Measurements from ENCODE around the gene ANKFY1. TPM values are rescaled to one million over a fixed set of nuclear protein-coding genes. Genes with fewer than 3 reads are reported as not detected.

The ANKFY1 gene
- total RNA-seq, 1 experiment from 2014 or later, result 38.9 TPM

- no peak overlapping the region for H3K4me2 ChIP-seq (ENCODE audit: low read length)
Measured at GRCh38 chr17:4232168-4232813, 31.5 kb downstream of the ANKFY1 start.

More at GRCh38 chr17:4232168-4232813, 31.5 kb downstream of the ANKFY1 start:
- peaks cover 12 to 20% of the 10 kb centered on the region in 2 experiments; a peak in 3 of 4 replicates for H3K36me3 ChIP-seq (ENCODE audit: control insufficient read depth in 1 of 2, insufficient read depth in 2 of 2, low read length in 2 of 2)
- no peaks in the 10 kb centered on the region for H3K9me2 ChIP-seq (ENCODE audit: insufficient read depth)
- no peak for ATAC-seq
- no TSS peak for BruUV-seq (replicated peaks)
- H3K9ac ChIP-seq (ENCODE audit: low read length), result no peak overlapping the region
- H2AFZ ChIP-seq (ENCODE audit: low read depth, low read length, poor library complexity, severe bottlenecking), result no peak overlapping the region
- intact Hi-C loops (cut with micrococcal nuclease), result no loop called here
- H3K27ac ChIP-seq (ENCODE audit: low read depth, low read length), result no peak overlapping the region
- ChIA-PET POLR2A (no interaction called here), RAD21 (ENCODE audit: low non-redundant PET in 1 of 2, low total read pairs in 2 of 2, uncharacterized antibody in 2 of 2, unreplicated experiment in 2 of 2) (no interaction called here), CTCF (no interaction called here)
- H3K4me3 ChIP-seq (replicated peaks in 1 of 2; ENCODE audit: low read depth in 1 of 2, low read length in 2 of 2), result no peak overlapping the region
- DNase-seq (ENCODE audit: low read depth, low spot score), result no peak
- no peaks in the 10 kb centered on the region; the same call in 1 of the 2 replicates for H3K79me2 ChIP-seq (ENCODE audit: insufficient read depth, low read length)
- H4K20me1 ChIP-seq (ENCODE audit: insufficient read depth), result peaks cover 4% of the 10 kb centered on the region; the same call in 1 of the 2 replicates
- TF ChIP-seq ATF3 (IDR thresholded peaks at IDR 0.05), result no peak
- TF ChIP-seq FOSL1 (IDR thresholded peaks at IDR 0.05; ENCODE audit: low read depth), result no peak
- no peak for TF ChIP-seq SP1 (IDR thresholded peaks at IDR 0.05; ENCODE audit: low read depth)
- no peak for TF ChIP-seq SRF (IDR thresholded peaks at IDR 0.05; ENCODE audit: low read depth)
- no peak for TF ChIP-seq CTCF (IDR thresholded peaks at IDR 0.05 in 2 of 3, conservative IDR thresholded peaks at IDR 0.05 in 1 of 3; ENCODE audit: borderline replicate concordance in 1 of 3, insufficient read depth in 1 of 3, low read depth in 2 of 3, low read length in 2 of 3)
- TF ChIP-seq MAX (IDR thresholded peaks at IDR 0.05), result no peak
- no peak for TF ChIP-seq EZH2phosphoT487 (IDR thresholded peaks at IDR 0.05; ENCODE audit: borderline replicate concordance)
- TF ChIP-seq POLR2A (IDR thresholded peaks at IDR 0.05; ENCODE audit: borderline replicate concordance, extremely low read depth, insufficient read depth, insufficient read length), result no peak
- TF ChIP-seq EGR1 (IDR thresholded peaks at IDR 0.05; ENCODE audit: low read depth), result no peak
- no peak for TF ChIP-seq REST (IDR thresholded peaks at IDR 0.05; ENCODE audit: low read depth)
- no peak for TF ChIP-seq CBX3 (IDR thresholded peaks at IDR 0.05; ENCODE audit: low read depth)
- no peak for TF ChIP-seq TCF7L2 (IDR thresholded peaks at IDR 0.05; ENCODE audit: borderline replicate concordance, extremely low read depth, insufficient read depth, insufficient read length)
- TF ChIP-seq JUND (IDR thresholded peaks at IDR 0.05), result no peak
- no peak for TF ChIP-seq ELF1 (IDR thresholded peaks at IDR 0.05; ENCODE audit: borderline replicate concordance, low read depth)
- no peak for TF ChIP-seq ZBTB33 (IDR thresholded peaks at IDR 0.05; ENCODE audit: extremely low read depth, insufficient replicate concordance, low read length)
- no peak for TF ChIP-seq RAD21 (IDR thresholded peaks at IDR 0.05; ENCODE audit: low read depth)
- TF ChIP-seq POLR2AphosphoS5 (IDR thresholded peaks at IDR 0.05; ENCODE audit: low read depth, low read length), result no peak
- TF ChIP-seq ZFX (IDR thresholded peaks at IDR 0.05), result no peak
- TF ChIP-seq CEBPB (IDR thresholded peaks at IDR 0.05; ENCODE audit: low read depth), result no peak
- TF ChIP-seq YY1 (IDR thresholded peaks at IDR 0.05; ENCODE audit: extremely low read depth, insufficient replicate concordance, low read depth, low read length), result no peak
- no peaks in the 10 kb centered on the region for H3K27me3 ChIP-seq (ENCODE audit: insufficient read depth, low read length)
- H3K9me3 ChIP-seq (ENCODE audit: control insufficient read depth in 1 of 2, insufficient read depth in 1 of 2, low read depth in 1 of 2, low read length in 2 of 2), result no peaks in the 10 kb centered on the region
- H3K4me1 ChIP-seq (ENCODE audit: control insufficient read depth in 1 of 2, insufficient read depth in 2 of 2, low read length in 2 of 2), result peaks cover 16 to 21% of the 10 kb centered on the region in 2 experiments

All from HCT116 (cell line).